ENCODE data around the gene UBXN4. TPM values are rescaled to one million over a fixed set of nuclear protein-coding genes. Genes with fewer than 3 reads are reported as not detected.

The UBXN4 gene
- total and polyA plus RNA-seq, 2 donors from 2014 or later, result 33.0 to 96.8 TPM

DNA sequence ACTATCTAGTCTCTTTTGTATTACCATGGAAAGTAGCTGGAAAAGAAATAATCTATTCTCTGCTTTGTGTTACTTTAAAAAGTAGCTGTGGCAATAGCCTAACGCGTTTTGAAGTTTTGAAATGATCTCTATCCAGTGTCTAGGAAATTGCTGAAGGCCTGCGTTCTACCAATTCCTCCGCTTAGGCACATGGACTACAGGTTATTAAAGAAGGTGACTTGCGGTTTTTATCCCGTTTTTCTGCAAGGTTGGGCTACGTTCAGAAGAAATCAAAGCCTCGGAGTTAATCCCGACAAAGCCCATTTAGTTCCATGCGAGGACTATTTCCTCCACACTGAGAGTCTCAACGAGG, 636 bp upstream of the UBXN4 start:
- FAIRE-seq (no peak), DNase-seq (no peak)
- Histone ChIP-seq H3K4me3 (ENCODE audit: low read length in 3 of 3) (peak overlapping the region; percentile 25 to 91 (median 74)), H3K4me1 (ENCODE audit: control insufficient read depth in 2 of 3, insufficient read depth in 2 of 3, low read depth in 1 of 3, low read length in 3 of 3) (peaks cover 2 to 10% (median 4%) of the 10 kb centered on the region in 3 donors), H3K27ac (ENCODE audit: low read depth in 2 of 2, low read length in 2 of 2) (peak overlapping the region in 1 of 2 donors; percentile 98), H3K9me3 (ENCODE audit: control insufficient read depth in 2 of 3, insufficient read depth in 1 of 3, low read length in 3 of 3) (no peaks in the 10 kb centered on the region), H3K27me3 (ENCODE audit: control insufficient read depth, insufficient read depth, low read length) (no peaks in the 10 kb centered on the region), H3K36me3 (ENCODE audit: control insufficient read depth in 2 of 3, insufficient read depth in 3 of 3, low read length in 3 of 3) (no peaks in the 10 kb centered on the region), H3K9ac (ENCODE audit: low read length in 3 of 3) (no peak overlapping the region)
- intact Hi-C loops (cut with DNase I), result no loop called here
- TF ChIP-seq, protein P1, sequence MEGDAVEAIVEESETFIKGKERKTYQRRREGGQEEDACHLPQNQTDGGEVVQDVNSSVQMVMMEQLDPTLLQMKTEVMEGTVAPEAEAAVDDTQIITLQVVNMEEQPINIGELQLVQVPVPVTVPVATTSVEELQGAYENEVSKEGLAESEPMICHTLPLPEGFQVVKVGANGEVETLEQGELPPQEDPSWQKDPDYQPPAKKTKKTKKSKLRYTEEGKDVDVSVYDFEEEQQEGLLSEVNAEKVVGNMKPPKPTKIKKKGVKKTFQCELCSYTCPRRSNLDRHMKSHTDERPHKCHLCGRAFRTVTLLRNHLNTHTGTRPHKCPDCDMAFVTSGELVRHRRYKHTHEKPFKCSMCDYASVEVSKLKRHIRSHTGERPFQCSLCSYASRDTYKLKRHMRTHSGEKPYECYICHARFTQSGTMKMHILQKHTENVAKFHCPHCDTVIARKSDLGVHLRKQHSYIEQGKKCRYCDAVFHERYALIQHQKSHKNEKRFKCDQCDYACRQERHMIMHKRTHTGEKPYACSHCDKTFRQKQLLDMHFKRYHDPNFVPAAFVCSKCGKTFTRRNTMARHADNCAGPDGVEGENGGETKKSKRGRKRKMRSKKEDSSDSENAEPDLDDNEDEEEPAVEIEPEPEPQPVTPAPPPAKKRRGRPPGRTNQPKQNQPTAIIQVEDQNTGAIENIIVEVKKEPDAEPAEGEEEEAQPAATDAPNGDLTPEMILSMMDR (IDR thresholded peaks at IDR 0.05; ENCODE audit: borderline replicate concordance, extremely low read depth, insufficient read depth), result no peak

DNA sequence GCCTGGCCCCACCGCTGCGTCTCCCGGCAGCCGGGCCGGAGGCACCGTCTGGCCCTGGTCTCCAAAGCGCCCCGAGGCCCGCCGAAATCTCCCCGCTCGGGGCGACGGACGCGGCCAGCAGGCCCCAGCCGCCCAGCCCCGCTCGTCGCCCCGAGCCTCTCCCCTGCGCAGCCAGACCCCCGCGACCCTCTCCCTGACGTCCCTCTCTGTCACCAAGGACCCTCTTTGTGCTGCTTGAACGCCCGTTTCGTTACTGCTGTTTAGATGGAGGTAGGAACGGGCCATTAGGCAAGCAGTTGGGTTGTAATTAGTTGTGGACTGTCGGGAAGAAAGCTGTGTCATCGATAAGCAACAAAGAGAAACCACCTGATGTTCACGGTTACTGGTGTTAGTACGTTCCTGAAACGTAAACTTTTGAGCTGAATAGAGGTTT, 686 bp downstream of the UBXN4 start:
- FAIRE-seq (no peak), DNase-seq (peak in 4 of 5 donors; percentile 59 to 83 (median 76))
- Histone ChIP-seq H3K4me3 (ENCODE audit: low read length in 3 of 3) (peak overlapping the region; percentile 74 to 91 (median 90)), H3K36me3 (ENCODE audit: control insufficient read depth in 2 of 3, insufficient read depth in 3 of 3, low read length in 3 of 3) (no peaks in the 10 kb centered on the region), H3K9ac (ENCODE audit: low read length in 3 of 3) (peak overlapping the region; percentile 87 to 93 (median 89)), H3K27ac (ENCODE audit: low read depth in 2 of 2, low read length in 2 of 2) (peak overlapping the region; percentile 89 to 98), H3K9me3 (ENCODE audit: control insufficient read depth in 2 of 3, insufficient read depth in 1 of 3, low read length in 3 of 3) (no peaks in the 10 kb centered on the region), H3K27me3 (ENCODE audit: control insufficient read depth, insufficient read depth, low read length) (no peaks in the 10 kb centered on the region), H3K4me1 (ENCODE audit: control insufficient read depth in 2 of 3, insufficient read depth in 2 of 3, low read depth in 1 of 3, low read length in 3 of 3) (peaks cover 2 to 10% (median 6%) of the 10 kb centered on the region in 3 donors)
- TF ChIP-seq, protein P1 (IDR thresholded peaks at IDR 0.05; ENCODE audit: borderline replicate concordance, extremely low read depth, insufficient read depth), result no peak
- intact Hi-C loops (cut with DNase I), result no loop called here

DNA sequence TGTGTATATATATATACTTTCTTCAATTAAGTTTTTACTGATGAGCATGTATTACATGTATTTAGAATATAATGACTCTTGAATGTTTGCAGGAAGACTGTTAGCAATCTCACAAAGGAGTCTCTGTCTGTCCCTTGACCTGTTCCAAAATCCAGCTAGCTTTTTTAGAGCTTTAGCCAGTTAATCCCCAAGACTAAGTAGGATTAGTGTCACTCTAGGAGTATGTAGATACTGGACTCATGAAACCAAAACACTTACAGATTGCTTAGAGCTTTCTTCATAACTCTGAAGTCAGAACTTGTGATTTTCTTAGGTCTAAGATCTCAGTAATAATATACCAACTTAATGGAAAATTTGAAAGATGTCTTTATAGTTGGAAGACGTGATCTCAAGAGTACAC, 2.2 kb downstream of the UBXN4 start:
- DNase-seq, result no peak
- no peaks in the 10 kb centered on the region for H3K9me3 ChIP-seq (ENCODE audit: control insufficient read depth in 2 of 3, insufficient read depth in 1 of 3, low read length in 3 of 3)
- intact Hi-C loops (cut with DNase I), result no loop called here
- H3K9ac ChIP-seq (ENCODE audit: low read length in 3 of 3), result no peak overlapping the region
- FAIRE-seq, result no peak
- peaks cover 0 to under 1% (median 0%) of the 10 kb centered on the region in 3 donors for H3K36me3 ChIP-seq (ENCODE audit: control insufficient read depth in 2 of 3, insufficient read depth in 3 of 3, low read length in 3 of 3)
- peaks cover 2 to 10% (median 6%) of the 10 kb centered on the region in 3 donors for H3K4me1 ChIP-seq (ENCODE audit: control insufficient read depth in 2 of 3, insufficient read depth in 2 of 3, low read depth in 1 of 3, low read length in 3 of 3)
- no peaks in the 10 kb centered on the region for H3K27me3 ChIP-seq (ENCODE audit: control insufficient read depth, insufficient read depth, low read length)
- TF ChIP-seq, protein P1 (IDR thresholded peaks at IDR 0.05; ENCODE audit: borderline replicate concordance, extremely low read depth, insufficient read depth), result no peak
- H3K27ac ChIP-seq (ENCODE audit: low read depth in 2 of 2, low read length in 2 of 2), result no peak overlapping the region
- H3K4me3 ChIP-seq (ENCODE audit: low read length in 3 of 3), result no peak overlapping the region

Data from kidney (tissue), 14 donors.